H7 (cell line): Measurements from ENCODE around the gene STARD9. TPM values are rescaled to one million over a fixed set of nuclear protein-coding genes. Genes with fewer than 3 reads are reported as not detected.

Experiments used
- DNase-seq: peaks from one replicate; pipeline ENCODE4 v3.0.0; 2012
- H3K27me3 ChIP-seq: 2 replicates; pipeline ENCODE4 v1.6.0; 2011; ENCODE audit warnings: mild to moderate bottlenecking, low read length; ENCODE audit not compliant: control insufficient read depth, insufficient read depth
- H3K36me3 ChIP-seq: replicated peaks from 2 replicates; pipeline ENCODE4 v1.5.1; 2011; ENCODE audit warnings: low read length; ENCODE audit not compliant: control insufficient read depth, insufficient read depth
- H3K4me3 ChIP-seq: 2 replicates; pipeline ENCODE4 v1.5.1; 2011; ENCODE audit warnings: low read depth, mild to moderate bottlenecking, control low read depth, low read length, moderate library complexity; ENCODE audit not compliant: insufficient read depth
- total RNA-seq: library from RNA; depleted of rRNA; stranded (reverse); fragments of >200 nt; shearing (Covaris generic); gene quantifications from 2 replicates; pipeline ENCODE4 v1.2.3, GENCODE V29; 2014

Gene STARD9
- total RNA-seq, 1 experiment from 2014 or later: 1.4 TPM

- Histone ChIP-seq H3K4me3 (no peak overlapping the region), H3K27me3 (no peaks in the 10 kb centered on the region), H3K36me3 (no peaks in the 10 kb centered on the region; the same call in none of the 2 replicates)
- no peak for DNase-seq
These were observed 112.3 kb downstream of the STARD9 start for GRCh38 chr15:42687740-42688139.

GRCh38 chr15:42688301-42688700, 112.9 kb downstream of the STARD9 start:
- no peak for DNase-seq
- Histone ChIP-seq H3K4me3 (no peak overlapping the region), H3K36me3 (no peaks in the 10 kb centered on the region; the same call in none of the 2 replicates), H3K27me3 (no peaks in the 10 kb centered on the region)

DNA sequence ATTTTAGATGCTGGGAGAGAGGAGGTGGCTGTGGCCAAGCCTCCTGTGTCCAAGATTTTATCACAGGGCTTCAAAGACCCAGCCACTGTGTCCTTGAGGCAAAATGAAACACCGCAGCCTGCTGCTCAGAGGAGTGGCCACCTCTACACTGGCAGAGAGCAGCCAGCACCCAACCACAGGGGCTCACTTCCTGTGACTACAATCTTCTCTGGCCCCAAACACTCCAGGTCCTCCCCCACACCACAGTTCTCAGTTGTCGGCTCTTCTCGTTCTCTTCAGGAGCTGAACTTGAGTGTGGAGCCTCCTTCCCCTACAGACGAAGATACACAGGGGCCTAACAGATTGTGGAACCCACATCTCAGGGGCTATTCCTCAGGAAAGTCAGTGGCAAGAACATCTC, 115.9 kb downstream of the STARD9 start:
- no peak for DNase-seq
- Histone ChIP-seq H3K36me3 (peaks cover 1% of the 10 kb centered on the region), H3K4me3 (no peak overlapping the region), H3K27me3 (no peaks in the 10 kb centered on the region)

DNA sequence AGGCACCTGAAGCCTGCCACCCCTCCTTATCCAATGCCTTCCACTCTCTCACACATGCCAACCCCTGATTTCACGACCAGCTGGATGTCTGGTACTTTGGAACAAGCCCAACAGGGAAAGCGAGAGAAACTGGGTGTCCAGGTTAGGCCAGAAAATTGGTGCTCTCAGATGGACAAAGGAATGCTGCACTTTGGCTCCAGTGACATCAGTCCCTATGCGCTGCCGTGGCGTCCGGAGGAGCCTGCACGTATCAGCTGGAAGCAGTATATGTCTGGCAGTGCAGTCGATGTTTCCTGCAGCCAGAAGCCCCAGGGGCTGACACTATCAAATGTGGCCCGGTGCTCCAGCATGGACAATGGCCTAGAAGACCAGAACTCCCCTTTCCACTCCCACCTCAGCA, 116.4 kb downstream of the STARD9 start:
- Histone ChIP-seq H3K36me3 (peaks cover 1% of the 10 kb centered on the region), H3K27me3 (no peaks in the 10 kb centered on the region), H3K4me3 (no peak overlapping the region)

DNA sequence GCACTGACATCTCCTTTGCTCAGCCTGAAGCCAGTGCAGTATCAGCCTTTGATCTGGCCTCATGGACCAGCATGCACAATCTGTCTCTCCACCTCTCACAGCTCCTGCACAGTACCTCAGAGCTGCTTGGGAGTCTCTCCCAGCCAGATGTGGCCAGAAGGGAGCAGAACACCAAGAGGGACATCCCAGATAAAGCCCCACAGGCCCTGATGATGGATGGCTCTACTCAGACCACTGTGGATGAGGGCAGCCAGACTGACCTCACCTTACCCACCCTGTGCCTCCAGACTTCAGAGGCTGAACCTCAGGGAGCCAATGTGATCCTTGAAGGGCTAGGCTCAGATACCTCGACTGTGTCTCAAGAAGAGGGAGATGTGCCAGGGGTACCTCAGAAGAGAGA, 117.1 kb downstream of the STARD9 start:
- no peak for DNase-seq
- Histone ChIP-seq H3K4me3 (no peak overlapping the region), H3K36me3 (peaks cover 1% of the 10 kb centered on the region), H3K27me3 (no peaks in the 10 kb centered on the region)

More for the DNA sequence above, 116.4 kb downstream of the STARD9 start:
- no peak for DNase-seq

DNA sequence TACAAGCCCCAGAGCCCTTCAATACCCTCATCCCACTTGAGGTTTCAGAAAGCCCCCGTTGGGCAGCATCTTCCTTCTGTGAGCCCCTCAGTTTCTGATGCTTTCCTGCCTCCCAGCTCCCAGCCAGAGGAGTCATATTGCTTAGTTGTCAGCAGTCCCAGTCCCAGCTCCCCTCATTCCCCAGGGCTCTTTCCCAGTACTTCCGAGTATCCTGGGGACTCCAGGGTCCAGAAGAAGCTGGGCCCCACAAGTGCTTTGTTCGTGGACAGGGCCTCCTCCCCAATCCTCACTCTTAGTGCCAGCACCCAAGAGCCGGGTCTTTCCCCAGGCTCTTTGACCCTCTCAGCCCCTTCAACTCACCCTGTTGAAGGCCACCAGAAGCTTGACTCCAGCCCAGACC, 117.6 kb downstream of the STARD9 start:
- no peaks in the 10 kb centered on the region for H3K27me3 ChIP-seq
- no peak for DNase-seq
- peaks cover 1% of the 10 kb centered on the region for H3K36me3 ChIP-seq
- no peak overlapping the region for H3K4me3 ChIP-seq

- peaks cover 1% of the 10 kb centered on the region for H3K36me3 ChIP-seq
These were observed 118.1 kb downstream of the STARD9 start for GRCh38 chr15:42693496-42693895.

DNA sequence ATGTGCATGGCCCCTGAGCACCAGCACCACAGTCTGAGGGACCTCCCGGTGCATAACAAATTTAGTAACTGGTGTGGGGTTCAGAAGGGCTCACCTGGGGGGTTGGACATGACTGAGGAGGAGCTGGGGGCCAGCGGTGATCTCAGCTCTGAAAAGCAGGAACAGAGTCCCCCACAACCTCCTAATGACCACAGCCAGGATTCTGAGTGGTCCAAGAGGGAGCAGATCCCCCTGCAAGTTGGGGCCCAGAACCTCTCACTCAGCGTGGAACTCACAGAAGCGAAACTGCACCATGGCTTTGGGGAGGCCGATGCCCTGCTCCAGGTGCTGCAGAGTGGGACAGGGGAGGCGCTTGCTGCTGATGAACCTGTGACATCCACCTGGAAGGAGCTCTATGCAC, 118.5 kb downstream of the STARD9 start:
- Histone ChIP-seq H3K27me3 (no peaks in the 10 kb centered on the region), H3K36me3 (peaks cover 1% of the 10 kb centered on the region), H3K4me3 (no peak overlapping the region)
- no peak for DNase-seq

More at GRCh38 chr15:42693496-42693895, 118.1 kb downstream of the STARD9 start:
- no peak overlapping the region for H3K4me3 ChIP-seq
- no peak for DNase-seq
- H3K27me3 ChIP-seq: no peaks in the 10 kb centered on the region

- Histone ChIP-seq H3K4me3 (no peak overlapping the region), H3K27me3 (no peaks in the 10 kb centered on the region), H3K36me3 (peaks cover 1% of the 10 kb centered on the region)
- no peak for DNase-seq
These were observed 119.0 kb downstream of the STARD9 start for GRCh38 chr15:42694398-42694797.

DNA sequence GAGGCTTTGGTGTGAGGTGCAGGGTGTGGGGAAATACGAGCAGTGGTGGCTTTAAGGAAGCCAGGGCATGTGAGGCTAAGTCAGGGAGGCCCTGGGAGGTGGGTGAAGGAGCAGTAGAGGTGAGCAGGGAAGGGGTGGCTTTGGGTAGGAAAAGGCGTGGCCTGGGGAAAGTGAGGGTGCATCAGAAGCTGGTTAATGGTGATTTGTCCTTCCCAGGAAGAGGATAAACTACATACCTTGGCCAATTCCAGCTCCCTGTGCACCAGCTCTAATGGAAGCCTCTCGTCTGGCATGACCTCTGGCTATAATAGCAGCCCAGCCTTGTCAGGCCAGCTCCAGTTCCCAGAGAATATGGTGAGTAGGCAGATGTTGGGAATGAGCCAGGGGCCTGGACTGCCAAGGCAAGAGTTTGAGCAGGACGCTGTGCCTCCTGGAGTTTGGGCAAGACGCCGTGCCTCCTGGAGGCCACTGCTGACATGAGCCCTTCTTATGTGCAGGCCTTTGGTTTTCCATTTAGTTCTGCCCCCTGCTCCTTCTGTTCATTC, 120.2 kb downstream of the STARD9 start:
- Histone ChIP-seq H3K36me3 (peaks cover 1% of the 10 kb centered on the region), H3K4me3 (no peak overlapping the region), H3K27me3 (no peaks in the 10 kb centered on the region)
- DNase-seq: no peak

DNA sequence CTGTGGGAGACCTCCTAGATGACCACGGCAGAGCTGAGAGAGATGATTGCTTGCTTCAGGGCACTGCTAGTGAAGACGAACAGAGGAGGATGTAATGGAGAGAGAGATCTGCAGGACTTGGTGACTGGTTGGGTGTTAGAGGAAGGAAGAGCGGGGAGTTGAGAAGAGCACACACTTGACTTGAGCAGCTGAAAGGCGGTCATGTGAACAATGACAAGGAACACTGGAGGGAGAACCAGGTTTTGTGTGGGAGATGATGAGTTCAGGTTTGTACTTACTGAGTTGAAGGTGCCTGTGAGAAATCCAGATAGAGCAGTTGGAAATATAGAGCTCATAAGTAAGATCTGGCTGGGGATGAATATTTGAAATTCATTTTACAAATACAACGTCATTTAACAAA, 121.2 kb downstream of the STARD9 start:
- no peak for DNase-seq
- H3K4me3 ChIP-seq: no peak overlapping the region
- H3K27me3 ChIP-seq: no peaks in the 10 kb centered on the region
- peaks cover 1% of the 10 kb centered on the region; the same call in 1 of the 2 replicates for H3K36me3 ChIP-seq

DNA sequence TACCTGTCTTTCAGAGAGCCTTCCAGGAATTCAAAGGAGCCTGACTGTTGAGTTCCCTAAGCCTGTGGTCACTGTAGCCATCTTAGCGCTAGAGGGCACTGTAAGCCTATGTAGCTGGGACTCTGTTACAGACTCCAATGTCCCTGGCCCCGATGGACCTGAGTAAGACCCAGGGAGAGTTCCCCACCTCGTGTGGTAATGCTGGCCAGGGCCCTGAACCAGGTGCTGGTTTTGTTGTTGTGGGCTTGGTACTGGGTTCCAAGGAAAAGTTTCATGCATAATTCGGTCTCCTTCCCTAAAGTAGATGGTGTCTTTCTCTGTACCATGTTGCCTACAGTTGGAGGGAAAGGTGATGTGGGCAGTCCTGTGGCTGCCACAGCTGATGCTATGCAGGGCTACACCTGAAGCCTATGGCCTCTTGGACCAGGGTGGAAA, 129.1 kb downstream of the STARD9 start:
- Histone ChIP-seq H3K4me3 (no peak overlapping the region), H3K36me3 (no peaks in the 10 kb centered on the region), H3K27me3 (no peaks in the 10 kb centered on the region)
- DNase-seq: peak; percentile 77

GRCh38 chr15:42705336-42705735, 129.9 kb downstream of the STARD9 start:
- no peaks in the 10 kb centered on the region for H3K27me3 ChIP-seq
- DNase-seq: no peak
- H3K4me3 ChIP-seq: no peak overlapping the region
- H3K36me3 ChIP-seq: no peaks in the 10 kb centered on the region

DNA sequence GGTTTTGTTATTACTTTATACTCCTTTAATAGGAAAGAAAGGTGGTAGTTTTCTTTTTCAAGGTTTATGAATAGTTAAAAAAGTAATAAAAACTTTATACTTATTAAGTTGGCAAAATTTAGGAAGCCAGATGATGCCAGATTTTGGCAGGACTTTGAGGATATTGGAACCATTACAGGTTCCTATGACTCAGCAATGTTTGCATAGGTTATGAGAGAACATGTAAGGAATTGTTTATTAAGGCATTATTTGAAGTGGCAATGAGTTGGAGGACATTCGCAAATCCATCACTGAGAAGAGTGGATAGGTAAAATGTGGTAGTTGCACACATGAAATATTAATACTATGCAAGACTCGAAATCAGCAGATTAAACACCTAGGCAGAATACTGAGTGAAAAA, 131.7 kb downstream of the STARD9 start:
- Histone ChIP-seq H3K4me3 (no peak overlapping the region), H3K27me3 (no peaks in the 10 kb centered on the region)
- no peak for DNase-seq

DNA sequence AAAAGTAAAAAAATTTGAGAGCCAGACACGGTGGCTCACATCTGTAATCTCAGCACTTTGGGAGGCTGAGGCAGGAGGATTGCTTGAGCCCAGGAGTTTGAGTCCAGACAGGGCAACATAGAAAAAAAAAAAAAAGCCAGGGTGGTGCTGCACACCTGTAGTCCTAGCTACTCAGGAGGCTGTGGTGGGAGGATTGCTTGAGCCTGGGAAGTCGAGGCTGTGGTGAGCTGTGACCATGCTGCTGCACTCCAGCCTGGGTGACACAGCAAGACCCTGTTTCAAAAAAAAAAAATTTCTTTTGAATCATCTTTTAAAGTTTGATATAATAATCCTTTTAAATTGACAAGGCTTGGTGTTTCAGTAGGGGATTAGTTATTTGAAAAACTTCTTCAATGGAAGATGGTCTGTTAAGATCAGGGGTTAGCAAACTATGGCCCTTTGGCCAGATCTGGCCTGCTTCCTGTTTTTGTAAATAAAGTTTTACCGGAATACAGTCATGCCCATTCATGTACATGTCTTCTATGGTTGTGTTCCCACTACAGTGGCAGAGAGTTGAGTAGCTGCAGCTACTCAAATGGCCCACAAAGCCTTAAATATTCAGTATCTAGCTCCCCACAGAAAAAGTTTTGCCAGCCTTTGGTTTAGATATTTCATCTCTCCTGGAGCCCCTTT, 132.6 kb downstream of the STARD9 start:
- Histone ChIP-seq H3K4me3 (no peak overlapping the region), H3K36me3 (no peaks in the 10 kb centered on the region), H3K27me3 (no peaks in the 10 kb centered on the region)
- no peak for DNase-seq

More for the DNA sequence above, 131.7 kb downstream of the STARD9 start:
- H3K36me3 ChIP-seq: no peaks in the 10 kb centered on the region
